Left ventricle myocardium inferior (tissue), 1 donor: ENCODE results near the gene CARD19. TPM values are rescaled to one million over a fixed set of nuclear protein-coding genes. Genes with fewer than 3 reads are reported as not detected.

Source experiments
- DNase-seq: peaks from one replicate; pipeline ENCODE4 v3.0.0-alpha.2; 2020
- H3K27ac ChIP-seq: fragments of 200-600 bp; replicated peaks from 2 replicates; pipeline ENCODE4 v1.8.0; 2021
- H3K27me3 ChIP-seq: fragments of 200-600 bp; 2 replicates; pipeline ENCODE4 v1.8.0; 2021; ENCODE audit warnings: low read depth
- H3K36me3 ChIP-seq: fragments of 200-600 bp; 2 replicates; pipeline ENCODE4 v1.8.0; 2021
- H3K4me1 ChIP-seq: fragments of 200-600 bp; 2 replicates; pipeline ENCODE4 v1.8.0; 2021
- H3K4me3 ChIP-seq: fragments of 200-600 bp; 2 replicates; pipeline ENCODE4 v1.8.0; 2021; ENCODE audit warnings: mild to moderate bottlenecking, moderate library complexity
- H3K9me3 ChIP-seq: fragments of 200-600 bp; replicated peaks from 2 replicates; pipeline ENCODE4 v1.8.0; 2021
- intact Hi-C: fragments of 100-400 bp; cut with micrococcal nuclease; formaldehyde crosslinking; loops from one replicate; pipeline ENCODE4 v1.11.0; 2022
- total RNA-seq: library from RNA; stranded (reverse); fragmentation: NEBNext Ultra II Directional; extraction: Animal tissue kit (Norgen Biotek cat#: 25700); gene quantifications from one replicate; pipeline ENCODE4 v1.2.1, GENCODE V29; 2021
- TF ChIP-seq, protein P1 (sequence below): fragments of 200-600 bp; IDR thresholded peaks from 2 replicates; pipeline ENCODE4 v1.8.0; 2021; ENCODE audit warnings: antibody characterized with exemption, mild to moderate bottlenecking, borderline replicate concordance
- donor health status: DM: no; HTN: yes; CAD: no; lungs with severe emphysema.

CARD19 gene
- total RNA-seq, 1 donor from 2014 or later, result 35.8 TPM

DNA sequence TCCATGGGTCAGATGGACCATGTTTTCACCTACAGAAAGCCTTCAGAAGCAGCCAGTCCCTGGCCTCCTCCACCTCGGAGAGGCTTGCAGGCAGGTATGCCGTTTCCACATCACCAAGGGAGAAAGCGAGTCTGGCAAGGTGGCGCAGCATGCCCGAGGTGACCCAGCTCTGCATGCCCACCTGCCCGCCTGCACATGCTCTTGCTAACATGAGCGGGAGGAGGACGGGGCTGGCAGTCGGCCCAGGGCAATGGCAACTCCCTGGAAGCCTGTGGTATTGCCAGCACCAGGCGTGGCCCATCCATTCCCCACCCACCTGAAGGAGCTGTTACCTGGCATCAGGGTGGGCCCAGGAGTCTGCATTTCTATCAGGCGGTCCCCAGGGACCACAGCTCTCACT, 41.3 kb downstream of the CARD19 start:
- Histone ChIP-seq H3K36me3 (no peaks in the 10 kb centered on the region), H3K27ac (no peak overlapping the region), H3K4me3 (no peak overlapping the region), H3K27me3 (no peaks in the 10 kb centered on the region), H3K9me3 (peaks cover 4% of the 10 kb centered on the region), H3K4me1 (peaks cover 32% of the 10 kb centered on the region)
- DNase-seq, result no peak
- TF ChIP-seq, protein P1, sequence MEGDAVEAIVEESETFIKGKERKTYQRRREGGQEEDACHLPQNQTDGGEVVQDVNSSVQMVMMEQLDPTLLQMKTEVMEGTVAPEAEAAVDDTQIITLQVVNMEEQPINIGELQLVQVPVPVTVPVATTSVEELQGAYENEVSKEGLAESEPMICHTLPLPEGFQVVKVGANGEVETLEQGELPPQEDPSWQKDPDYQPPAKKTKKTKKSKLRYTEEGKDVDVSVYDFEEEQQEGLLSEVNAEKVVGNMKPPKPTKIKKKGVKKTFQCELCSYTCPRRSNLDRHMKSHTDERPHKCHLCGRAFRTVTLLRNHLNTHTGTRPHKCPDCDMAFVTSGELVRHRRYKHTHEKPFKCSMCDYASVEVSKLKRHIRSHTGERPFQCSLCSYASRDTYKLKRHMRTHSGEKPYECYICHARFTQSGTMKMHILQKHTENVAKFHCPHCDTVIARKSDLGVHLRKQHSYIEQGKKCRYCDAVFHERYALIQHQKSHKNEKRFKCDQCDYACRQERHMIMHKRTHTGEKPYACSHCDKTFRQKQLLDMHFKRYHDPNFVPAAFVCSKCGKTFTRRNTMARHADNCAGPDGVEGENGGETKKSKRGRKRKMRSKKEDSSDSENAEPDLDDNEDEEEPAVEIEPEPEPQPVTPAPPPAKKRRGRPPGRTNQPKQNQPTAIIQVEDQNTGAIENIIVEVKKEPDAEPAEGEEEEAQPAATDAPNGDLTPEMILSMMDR, result no peak
- intact Hi-C loops, result no loop called here

- TF ChIP-seq, protein P1, result no peak
- Histone ChIP-seq H3K27me3 (no peaks in the 10 kb centered on the region), H3K36me3 (no peaks in the 10 kb centered on the region), H3K27ac (no peak overlapping the region), H3K9me3 (peaks cover 4% of the 10 kb centered on the region), H3K4me3 (no peak overlapping the region), H3K4me1 (peaks cover 23% of the 10 kb centered on the region)
- no peak for DNase-seq
- intact Hi-C loops, result no loop called here
Observed at GRCh38 chr9:93138171-93138764, 42.3 kb downstream of the CARD19 start.

- intact Hi-C loops, result loop anchor here (5.0 kb wide), 1 partner anchor 448 kb away; no protein-coding TSS in a partner anchor
- Histone ChIP-seq H3K9me3 (peaks cover 4% of the 10 kb centered on the region), H3K27me3 (no peaks in the 10 kb centered on the region), H3K27ac (no peak overlapping the region), H3K4me1 (peaks cover 21% of the 10 kb centered on the region), H3K4me3 (no peak overlapping the region), H3K36me3 (no peaks in the 10 kb centered on the region)
- TF ChIP-seq, protein P1, result no peak
- no peak for DNase-seq
Observed at GRCh38 chr9:93139365-93140182, 43.6 kb downstream of the CARD19 start.

DNA sequence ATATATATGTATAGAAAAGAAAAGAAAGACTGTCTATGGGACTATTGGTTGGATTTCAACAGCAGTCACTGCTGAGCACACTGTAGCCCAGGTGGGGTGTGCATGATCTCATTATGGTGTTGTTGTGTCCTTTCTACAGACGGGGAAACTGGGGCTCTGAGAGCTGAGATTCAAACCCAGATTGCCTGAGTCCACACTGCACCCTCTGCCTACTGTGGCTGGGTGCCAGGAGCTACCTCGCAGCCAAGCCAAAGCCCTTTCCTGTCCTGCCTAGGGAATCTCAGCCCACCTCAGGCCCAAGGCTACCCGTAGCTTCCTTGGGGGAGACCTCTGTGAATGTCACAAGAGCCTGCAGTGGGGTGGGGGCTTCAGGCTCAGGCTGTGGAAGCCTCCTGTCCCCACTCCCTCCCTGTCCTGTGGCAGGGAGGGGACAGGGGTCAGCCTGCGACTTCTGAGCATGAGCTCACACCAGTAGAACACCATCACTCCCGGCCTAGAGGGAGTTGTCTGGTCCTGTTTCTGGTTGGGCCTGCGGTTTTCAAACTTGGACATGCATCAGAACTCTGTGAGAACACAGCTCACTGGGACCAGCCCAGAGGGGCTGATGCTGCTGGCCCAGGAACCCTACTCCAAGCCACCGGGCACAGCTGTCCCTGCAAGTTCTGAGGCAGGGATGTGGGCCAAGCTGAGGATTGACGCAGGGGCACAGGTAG, 45.9 kb downstream of the CARD19 start:
- intact Hi-C loops, result loop anchor here (5.0 kb wide), 1 partner anchor 445 kb away; no protein-coding TSS in a partner anchor
- DNase-seq, result no peak

More for the DNA sequence above, 45.9 kb downstream of the CARD19 start:
- no peaks in the 10 kb centered on the region for H3K27me3 ChIP-seq
- H3K4me3 ChIP-seq, result no peak overlapping the region
- TF ChIP-seq, protein P1, result no peak
- peaks cover 4% of the 10 kb centered on the region for H3K9me3 ChIP-seq
- H3K36me3 ChIP-seq, result no peaks in the 10 kb centered on the region
- peaks cover 10% of the 10 kb centered on the region for H3K4me1 ChIP-seq
- no peak overlapping the region for H3K27ac ChIP-seq
